GM12873 (cell line): ENCODE data around the gene FAAP20.

ENCODE experiments used
- CTCF ChIP-seq: IDR thresholded peaks from 2 replicates; pipeline ENCODE4 v1.5.1; 2012; ENCODE audit warnings: low read depth, mild to moderate bottlenecking, moderate library complexity, low read length, control low read depth; ENCODE audit not compliant: insufficient read depth; ENCODE audit errors: missing control alignments

The FAAP20 gene

GRCh38 chr1:2146836-2147517 is 47.6 kb downstream of the FAAP20 start:
- TF ChIP-seq CTCF, result no peak

- TF ChIP-seq CTCF, result no peak
Observed at GRCh38 chr1:2145946-2146835, 48.4 kb downstream of the FAAP20 start.

- no peak for TF ChIP-seq CTCF
Observed at GRCh38 chr1:2144501-2145090, 50.0 kb downstream of the FAAP20 start.

GRCh38 chr1:2143814-2144500 is 50.6 kb downstream of the FAAP20 start:
- TF ChIP-seq CTCF, result no peak

GRCh38 chr1:2141025-2141424 is 53.5 kb downstream of the FAAP20 start:
- no peak for TF ChIP-seq CTCF
